Activated effector memory CD4-positive, alpha-beta T cell treated with anti-CD3 and anti-CD28 coated beads, Interleukin-2, amount 50 U/mL, for 16 hours (primary cell): ENCODE measurements around the gene ZC3H10.
A peak's percentile ranks its signal among the peaks of the same experiment; 100 is the strongest.

Experiments used
- DNase-seq: peaks from one replicate; pipeline ENCODE4 v3.0.0-alpha.2; 2020

ZC3H10 gene

DNA sequence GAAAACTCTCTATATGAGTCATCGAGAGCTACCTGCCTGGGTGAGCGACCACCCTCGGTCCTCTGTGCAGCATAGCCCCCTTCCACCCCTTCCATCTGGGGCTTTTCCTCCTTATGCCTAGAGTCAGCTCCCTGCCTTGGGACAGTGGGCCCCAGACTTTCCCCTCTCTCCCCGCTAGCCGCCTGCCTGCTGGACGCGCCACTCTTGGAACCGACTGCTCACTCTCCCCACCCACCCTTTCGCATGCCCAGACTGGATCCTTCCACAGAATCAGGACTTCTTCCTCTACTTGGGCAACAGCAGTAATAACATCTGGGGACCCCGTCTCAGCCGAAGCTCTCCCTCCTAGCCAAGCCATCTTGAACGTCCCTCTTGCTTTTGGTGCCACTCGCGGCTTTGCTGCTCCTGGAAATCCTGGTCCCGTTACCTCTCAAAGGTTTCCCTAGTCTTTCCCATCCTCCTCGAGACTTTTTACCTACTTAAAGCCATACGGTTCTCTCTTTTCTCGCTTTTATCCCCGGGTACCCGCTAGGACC lies 10.7 kb downstream of the ZC3H10 start:
- no peak for DNase-seq

DNA sequence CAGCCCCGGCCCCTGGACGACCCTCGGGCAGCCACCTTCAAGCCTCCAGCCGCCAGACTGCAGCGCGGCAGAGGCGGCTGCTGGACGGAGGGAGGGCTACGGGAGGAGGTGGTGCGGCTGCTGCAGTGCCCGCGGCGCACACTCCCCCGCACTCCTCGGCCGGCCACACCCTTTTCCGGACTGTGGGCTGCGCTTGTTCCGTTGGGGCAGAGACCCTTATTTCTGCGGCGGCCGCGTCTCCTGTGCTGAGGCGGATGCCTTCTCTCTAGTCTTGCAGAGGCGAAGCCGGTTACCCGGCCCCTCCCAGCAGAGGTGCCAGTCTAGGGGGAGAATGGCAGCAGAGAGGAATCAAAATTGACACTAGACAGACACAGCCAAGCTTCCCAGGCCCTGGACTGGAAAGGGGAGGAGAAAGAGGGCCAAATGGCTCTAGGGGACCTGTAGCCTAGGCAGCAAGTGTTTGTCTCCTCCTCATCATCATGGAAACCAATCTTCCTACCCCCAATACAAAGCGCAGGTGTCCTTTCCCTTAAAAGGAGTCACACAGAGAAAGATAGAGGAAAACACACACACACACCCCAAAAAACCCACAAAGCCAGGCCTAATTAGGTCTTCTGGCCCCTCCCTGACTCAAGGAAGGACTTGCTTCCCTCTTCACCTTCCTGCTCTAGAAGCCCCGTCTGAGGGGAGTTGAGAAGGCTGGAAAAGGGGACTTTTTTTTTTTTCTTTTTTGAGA lies 11.3 kb downstream of the ZC3H10 start:
- peak; percentile 90 for DNase-seq

DNA sequence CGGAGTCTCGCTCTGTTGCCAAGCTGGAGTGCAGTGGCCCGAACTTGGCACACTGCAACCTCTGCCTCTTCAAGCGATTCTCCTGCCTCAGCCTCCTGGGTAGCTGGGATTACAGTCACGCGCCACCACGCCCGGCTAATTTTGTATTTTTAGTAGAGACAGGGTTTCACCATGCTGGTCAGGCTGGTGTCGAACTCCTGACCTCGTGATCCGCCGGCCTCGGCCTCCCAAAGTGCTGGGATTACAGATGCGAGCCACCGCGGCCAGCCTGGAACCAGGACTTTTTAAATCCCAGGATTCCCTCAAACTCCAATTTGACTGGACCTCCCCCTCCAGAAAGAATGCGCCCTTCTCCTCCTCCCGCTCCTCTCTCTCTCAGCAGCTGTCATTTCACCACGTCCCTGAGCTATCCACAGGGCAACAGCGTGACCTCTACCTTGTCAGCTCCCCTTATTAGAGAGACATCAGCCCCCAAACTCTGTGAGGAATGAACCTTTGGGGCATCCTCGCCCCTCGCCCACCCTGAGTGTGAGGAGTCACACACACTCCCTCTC lies 12.0 kb downstream of the ZC3H10 start:
- no peak for DNase-seq

DNA sequence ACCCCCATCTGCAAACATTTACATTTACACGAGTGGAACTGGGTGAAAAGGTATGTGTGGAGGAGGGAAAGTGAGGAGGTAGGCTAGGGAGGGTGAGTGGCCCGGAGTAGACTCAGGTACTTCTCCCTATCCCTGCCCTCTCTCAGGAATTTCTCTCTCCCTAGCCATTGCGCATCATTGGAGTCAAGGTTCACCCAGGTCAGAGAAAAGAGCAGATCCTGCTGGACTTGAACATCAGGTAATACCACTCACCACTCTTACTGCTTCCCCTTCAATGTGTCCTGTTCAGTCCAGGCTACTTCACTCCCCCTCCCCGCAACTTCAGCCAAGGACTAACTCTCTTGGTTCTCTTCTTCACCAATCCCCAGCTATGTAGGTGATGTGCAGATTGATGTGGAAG lies 12.8 kb downstream of the ZC3H10 start:
- DNase-seq = no peak

DNA sequence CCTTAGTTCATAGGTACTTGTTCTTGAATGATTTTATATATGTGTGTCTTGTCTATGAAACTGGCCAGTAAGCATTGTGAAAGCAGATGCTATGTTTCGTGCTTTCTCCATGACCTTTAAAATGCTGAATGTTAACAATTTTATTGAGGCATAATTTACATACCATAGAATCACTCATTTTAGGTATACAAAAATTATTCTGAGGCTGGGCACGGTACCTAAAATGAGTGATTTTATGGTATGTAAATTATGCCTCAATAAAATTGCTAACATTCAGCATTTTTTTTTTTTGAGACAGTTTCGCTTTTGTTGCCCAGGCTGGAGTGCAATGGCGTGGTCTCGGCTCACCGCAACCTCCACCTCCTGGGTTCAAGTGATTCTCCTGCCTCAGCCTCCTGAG lies 16.8 kb downstream of the ZC3H10 start:
- DNase-seq = no peak

DNA sequence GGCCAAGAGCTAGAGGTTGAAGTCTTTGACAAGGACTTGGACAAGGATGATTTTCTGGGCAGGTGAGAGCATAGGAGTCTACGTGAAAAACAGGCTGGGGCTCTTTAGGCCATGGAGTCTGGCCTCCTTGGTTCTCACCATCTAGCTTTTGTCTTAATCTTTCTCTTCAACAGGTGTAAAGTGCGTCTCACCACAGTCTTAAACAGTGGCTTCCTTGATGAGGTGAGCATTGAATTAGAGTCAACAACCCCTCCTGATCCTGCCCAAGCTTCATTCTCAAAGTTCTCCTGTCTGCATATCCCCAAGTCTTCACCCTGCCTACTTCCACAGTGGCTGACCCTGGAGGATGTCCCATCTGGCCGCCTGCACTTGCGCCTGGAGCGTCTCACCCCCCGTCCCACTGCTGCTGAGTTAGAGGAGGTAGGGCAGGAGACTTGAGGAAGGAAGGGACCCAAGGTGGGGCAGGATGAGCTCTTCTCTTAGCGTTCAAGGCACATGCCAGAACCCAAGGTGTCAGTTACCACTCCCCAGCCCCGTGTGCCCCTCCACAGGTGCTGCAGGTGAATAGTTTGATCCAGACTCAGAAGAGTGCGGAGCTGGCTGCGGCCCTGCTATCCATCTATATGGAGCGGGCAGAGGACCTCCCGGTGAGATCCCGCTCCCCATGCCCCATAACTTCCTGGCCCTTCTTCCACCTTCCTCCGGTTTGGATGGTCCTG lies 19.9 kb downstream of the ZC3H10 start:
- peak; percentile 58 for DNase-seq

DNA sequence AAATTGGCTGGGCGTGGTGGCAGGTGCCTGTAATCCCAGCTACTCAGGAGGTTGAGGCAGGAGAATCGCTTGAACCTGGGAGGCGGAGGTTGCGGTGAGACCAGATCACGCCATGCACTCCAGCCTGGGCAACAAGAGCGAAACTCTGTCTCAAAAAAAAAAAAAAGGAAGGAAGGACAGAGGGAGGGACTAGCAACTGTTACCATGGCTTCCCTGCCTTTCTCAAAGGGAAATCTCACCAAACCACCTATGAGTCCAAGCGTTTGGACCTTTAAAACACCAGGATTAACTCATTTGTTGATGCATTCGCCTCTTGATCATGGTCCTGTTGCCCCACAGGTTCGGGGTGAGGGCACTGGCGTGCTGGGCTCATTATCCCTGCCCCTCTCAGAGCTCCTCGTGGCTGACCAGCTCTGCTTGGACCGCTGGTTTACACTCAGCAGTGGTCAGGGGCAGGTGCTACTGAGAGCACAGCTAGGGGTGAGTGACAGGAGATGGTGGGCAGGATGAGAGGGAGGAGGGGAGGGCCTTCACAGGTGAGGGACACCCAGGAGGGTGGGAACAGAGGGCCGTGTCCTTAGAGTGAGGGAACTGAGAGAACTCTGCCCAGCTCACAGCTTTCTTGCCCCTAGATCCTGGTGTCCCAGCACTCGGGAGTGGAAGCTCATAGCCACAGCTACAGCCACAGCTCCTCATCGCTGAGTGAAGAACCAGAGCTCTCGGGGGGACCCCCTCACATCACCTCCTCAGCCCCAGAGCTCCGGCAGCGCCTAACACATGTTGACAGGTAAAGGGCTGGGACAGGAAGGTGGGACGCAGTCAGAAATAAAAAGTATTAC lies 24.1 kb downstream of the ZC3H10 start:
- no peak for DNase-seq

DNA sequence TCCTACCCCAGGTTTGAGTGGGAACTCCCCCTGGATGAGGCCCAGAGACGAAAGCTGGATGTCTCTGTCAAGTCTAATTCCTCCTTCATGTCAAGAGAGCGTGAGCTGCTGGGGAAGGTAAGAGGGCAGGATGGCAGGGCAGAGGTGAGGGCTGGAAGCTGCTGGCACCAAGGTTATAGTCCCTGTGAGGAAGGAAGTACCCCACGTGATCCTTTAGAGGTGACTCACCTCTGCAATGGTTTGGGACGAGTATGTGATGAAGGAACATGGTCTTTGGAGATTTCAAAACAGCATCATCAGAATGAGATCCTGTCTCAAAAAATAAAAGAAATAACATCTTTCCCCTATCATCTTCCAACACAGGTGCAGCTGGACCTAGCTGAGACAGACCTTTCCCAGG lies 25.2 kb downstream of the ZC3H10 start:
- no peak for DNase-seq

DNA sequence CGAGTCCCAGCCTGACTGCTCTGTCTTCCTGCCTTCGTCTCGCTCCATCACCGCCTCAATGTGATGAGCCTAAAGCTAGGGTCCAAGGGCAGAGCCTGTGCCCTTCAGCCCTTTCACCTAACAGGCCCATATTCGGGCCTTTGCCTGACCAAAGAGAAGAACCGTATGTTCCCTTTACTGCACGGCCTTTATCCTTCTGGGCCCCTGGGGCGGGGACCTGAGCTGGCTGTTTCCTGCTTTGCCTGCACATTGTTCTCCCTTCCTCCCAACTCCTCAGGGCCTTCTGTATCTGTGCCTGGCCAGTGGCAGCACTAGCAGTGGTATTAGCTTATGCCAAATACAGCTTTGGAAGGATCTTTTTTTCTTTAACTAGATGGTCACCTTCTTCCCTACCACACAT lies 25.8 kb downstream of the ZC3H10 start:
- no peak for DNase-seq

DNA sequence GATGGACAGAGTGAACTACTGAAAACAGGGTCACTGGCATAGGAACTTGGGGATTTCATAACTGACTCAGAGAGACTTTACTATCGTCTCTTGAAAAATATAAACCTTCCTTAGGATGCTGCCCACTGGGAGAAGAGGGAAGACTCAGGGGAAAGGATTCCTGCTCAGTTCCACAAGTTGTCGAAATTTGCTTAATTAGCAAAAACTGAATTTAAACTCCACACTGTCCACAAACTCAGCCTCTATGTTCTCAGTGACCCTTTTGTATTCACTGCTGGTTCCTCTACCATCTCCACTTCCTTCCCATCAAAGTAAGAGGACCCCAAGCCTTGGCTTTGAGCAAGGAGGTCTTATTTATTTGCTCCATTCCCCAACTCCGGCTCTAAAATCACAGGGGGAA lies 27.2 kb downstream of the ZC3H10 start:
- no peak for DNase-seq

DNA sequence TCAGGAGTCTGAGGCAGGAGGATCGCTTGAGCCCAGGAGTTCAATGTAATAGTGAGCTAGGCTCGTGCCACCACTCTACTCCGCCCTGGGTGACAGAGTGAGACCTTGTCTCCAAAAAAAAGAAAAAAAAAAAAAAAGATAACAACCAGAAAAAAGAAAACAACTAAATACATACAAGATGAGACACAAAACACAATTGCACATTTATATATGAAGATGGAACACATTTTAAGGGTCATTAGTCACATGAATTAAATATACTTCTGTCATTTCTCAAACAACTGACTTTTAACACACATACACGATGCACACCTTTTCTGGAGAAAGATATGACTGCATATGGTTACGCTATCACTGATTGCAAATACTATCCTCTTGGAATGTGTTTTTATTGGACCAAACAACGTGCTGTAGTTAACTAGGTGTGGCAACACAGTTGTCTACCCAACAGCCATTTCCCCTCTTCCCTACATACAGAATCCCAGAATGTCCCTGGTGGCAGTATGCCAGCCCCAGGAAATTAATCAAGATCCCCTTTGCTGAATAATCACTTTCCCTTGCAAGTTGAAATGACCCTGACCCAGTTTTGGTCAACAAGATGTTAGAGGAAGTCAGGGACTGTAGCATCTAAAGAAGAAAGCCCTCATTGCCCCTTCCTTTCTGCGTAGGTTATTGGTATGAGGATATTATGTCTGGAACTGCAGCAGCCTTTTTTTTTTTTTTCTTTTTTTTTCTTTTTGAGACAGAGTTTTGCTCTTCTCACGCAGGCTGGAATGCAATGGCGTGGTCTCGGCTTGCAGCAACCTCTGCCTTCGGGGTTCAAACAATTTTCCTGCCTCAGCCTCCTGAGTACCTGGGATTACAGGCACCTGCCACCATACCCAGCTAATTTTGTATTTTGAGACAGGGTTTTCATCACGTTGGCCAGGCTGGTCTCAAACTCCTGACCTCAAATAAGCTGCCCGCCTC lies 28.7 kb downstream of the ZC3H10 start:
- no peak for DNase-seq

DNA sequence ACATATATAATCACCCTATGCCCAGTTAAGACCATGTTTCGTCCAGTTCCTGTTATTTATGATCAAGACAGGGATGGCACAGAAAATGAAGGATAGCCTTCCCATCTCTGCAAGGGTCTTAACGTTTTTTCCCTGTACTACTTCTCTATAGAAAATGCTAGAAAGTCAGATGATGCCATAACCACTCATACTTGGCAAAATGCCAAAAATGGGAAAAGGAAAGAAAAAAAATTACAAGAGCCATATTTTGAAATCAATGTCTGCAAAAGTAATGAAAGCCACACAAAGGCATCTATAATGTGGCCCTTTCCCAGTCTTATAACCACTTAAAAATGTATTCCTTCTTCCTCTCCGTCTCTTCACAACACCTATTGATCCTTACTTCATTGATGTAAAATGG lies 32.5 kb downstream of the ZC3H10 start:
- DNase-seq = no peak

DNA sequence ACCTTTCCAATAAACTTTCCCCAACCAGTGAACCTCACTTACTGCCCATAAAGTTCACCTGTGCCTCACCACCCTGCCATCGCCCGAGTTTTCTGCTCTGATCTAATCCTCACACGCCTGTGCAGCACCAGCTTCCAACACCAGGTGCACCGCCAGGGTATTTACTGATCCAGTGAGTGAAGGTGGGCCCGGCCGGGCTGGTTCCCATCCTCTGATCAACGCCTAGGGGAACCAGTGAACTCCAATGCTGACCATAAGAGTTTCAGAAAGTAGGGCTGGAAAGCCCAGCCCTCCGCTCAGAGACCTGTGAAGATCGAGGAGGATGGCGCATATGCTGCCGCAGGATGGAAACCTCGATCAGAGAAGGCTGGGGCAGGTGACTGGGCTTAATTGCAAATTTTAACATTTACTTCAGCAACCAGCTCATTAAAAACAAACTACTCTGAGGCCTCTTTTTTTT lies 33.6 kb downstream of the ZC3H10 start:
- DNase-seq = peak; percentile 88

DNA sequence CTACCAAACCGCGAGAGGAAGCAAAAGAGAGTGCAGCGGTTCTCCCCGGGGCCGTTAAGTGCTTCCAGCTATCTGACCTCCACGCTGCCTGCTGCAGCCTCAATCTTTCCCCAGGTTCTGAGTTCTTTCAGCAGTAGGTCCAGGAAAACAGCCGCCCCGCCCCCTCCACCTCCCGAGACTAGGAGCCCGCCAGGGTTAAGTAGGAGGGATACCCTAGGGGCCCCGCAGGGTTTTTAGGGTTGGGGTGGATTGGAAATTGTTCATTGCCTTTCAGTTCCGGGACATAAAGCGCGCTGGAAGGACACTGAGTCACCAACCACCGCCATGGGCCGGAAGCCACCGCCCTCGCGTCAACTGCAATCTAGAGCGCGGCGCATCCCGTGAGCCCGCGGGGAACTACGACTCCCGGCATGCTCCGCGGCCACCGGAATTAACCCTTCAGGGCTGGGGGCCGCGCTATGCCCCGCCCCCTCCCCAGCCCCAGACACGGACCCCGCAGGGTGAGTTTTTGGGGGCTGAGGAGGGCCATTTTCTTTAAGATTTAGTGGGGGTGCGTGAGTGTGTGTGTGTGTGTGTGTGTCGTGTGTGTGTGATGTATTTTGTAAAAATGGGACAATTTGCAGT lies 34.2 kb downstream of the ZC3H10 start, which contains the start of gene MYL6B:
Gene MYL6B (plus strand): TSS at position 456 of the 624 bp plus-strand sequence. CDS start 1,332 bp downstream, outside the sequence.
- DNase-seq = peak; percentile 98

DNA sequence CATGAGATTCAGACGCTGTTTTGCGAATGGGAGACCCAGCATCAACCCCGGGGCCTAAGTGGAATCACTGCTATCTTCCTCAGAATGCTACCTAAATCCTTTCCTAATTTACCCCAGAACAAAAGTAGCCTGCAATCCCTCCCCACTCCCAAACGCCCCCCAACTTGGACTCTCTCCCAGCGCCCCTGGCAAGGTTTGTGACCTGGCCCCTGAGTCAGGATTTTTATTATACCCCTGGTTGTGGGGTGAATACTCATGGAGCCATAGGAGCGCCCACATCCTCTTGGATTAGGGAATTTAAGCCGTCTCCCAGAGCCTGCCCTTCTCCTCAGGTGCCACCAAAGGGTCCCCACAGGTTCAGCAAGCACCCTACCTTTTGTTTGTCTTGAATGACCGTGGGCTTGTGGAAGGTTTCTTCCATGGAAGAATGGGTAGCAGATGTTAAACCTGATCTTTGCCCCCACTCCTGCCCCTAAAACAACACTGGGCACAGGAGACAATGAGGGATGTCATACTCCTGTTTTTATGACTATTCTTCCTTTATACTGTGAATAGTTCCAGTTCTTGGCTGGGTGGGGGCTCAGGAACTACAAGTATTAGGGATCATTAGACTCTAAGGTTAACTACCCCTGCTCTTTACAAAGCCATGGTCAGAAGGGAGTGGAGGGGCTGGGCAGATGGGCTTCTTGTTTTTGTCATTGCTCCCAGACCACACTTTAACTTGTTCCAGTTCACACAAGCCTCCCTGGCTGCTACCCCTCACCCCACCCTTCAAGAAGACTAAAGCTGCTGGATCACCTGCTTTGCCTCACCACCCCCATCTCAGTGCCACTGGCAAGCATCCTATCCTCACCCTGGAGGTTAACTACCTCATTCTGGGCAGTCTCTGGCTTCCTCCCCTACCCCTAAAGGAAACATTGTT lies 35.0 kb downstream of the ZC3H10 start:
- DNase-seq = no peak

DNA sequence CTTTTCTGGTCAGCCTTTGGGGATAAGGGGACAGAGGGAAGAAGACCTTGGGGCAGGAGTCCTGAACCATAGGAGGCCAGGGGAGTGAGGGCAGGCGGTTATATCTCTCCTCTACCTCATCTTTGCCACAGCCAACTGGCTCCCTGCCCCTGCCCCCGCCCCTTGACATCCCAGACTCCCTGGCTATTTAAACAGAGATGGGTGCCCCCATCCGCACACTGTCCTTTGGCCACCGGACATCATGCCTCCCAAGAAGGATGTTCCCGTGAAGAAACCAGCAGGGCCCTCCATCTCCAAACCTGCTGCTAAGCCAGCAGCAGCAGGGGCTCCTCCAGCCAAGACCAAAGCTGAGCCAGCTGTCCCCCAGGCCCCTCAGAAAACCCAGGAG lies 35.6 kb downstream of the ZC3H10 start:
- no peak for DNase-seq

DNA sequence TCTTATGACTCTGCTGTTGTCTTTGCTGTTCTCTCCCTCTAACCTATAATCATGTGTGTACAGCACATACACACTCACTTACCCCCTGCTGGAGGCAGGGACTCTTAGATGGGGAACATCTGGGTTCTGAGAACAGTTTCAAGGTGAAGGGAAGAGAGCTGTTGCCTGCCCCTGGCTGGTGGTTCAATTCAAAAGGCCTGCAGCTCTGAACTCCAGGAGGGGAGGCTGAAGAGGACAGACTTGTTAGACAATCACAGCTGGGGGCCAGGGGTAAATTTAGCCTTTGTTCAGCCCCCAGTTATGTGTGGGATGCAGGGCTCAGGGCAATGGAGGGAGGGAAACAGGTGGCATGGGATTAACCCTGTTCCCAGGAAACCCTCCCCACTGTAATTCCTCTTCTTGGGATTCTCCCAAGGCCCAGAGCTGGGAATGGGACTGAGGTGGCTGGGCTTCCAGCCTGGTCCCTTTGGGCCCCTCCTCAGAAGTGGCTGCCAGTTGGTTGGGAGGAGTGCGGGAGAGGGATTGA lies 36.2 kb downstream of the ZC3H10 start:
- DNase-seq = no peak

DNA sequence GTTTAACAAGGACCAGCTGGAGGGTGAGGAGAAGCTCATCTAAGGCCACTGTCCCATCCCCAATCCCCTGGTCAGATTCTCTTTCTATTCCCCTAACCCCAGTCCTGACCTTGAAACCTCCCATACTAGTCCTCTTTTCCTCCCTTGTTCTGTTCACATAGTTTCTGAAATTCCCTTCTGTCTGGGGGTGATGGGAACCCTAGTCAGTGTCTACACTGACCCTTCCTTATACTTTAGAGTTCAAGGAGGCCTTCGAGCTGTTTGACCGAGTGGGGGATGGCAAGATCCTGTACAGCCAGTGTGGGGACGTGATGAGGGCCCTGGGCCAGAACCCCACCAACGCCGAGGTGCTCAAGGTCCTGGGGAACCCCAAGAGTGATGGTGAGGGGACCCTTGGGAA lies 36.8 kb downstream of the ZC3H10 start:
- no peak for DNase-seq

DNA sequence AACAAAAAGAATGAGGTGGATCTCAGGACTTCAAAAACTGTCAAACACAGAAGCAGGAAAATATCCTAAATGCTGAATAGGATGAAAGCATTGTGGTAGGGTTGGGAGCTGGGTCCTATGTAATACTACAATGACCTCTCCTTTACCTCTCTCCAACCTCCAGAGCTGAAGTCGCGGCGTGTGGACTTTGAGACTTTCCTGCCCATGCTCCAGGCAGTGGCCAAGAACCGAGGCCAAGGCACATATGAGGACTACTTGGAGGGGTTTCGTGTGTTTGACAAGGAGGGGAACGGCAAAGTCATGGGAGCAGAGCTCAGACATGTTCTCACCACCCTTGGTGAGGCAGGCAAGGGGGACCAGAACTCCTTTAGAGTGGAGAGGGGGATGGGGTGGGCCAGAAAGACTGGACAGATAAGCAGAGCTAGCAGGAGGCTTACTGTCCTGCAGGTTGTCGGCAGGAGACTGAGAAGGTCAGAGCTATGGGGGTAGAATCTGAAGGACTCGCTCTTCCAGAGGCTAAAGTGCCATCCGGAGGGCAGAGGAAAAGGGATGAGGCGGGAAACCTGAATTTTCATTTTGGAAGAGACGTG lies 37.3 kb downstream of the ZC3H10 start:
- no peak for DNase-seq
